A549 (cell line): ENCODE results near the gene PEX11B. TPM values are rescaled to one million over a fixed set of nuclear protein-coding genes. Genes with fewer than 3 reads are reported as not detected.
A peak's percentile ranks its signal among the peaks of the same experiment; 100 is the strongest.

Experiments
- ATAC-seq, 2 experiments: fragments of 200-7000 bp in 1 of 2; fragments of >200 bp in 1 of 2; cut with Nextera tagmentation in 1 of 2; cut with Tn5 transposase in 1 of 2; 3 replicates each; pipeline versions ENCODE4 v1.8.0 to v1.9.1; 2018 to 2020; ENCODE audit warnings: mild to moderate bottlenecking in 1 of 2, moderate library complexity in 1 of 2
- CTCF ChIA-PET: fragments of 300-600 bp; sonication (Branson Sonifier 250); formaldehyde crosslinking; extraction: SDS; loops from one replicate; lab custom pipeline; 2021; ENCODE audit warnings: antibody characterized with exemption, inconsistent platforms; lab: Yijun Ruan, JAX
- POLR2A ChIA-PET: fragments of 350-600 bp; formaldehyde crosslinking; extraction: SDS; loops from one replicate; lab custom pipeline; 2021; ENCODE audit warnings: antibody characterized with exemption, inconsistent platforms; lab: Yijun Ruan, JAX
- DNase-seq, 2 experiments: peaks; one replicate each; pipeline versions ENCODE4 v3.0.0 to v3.0.0-alpha.2; 2011 to 2016; ENCODE audit warnings: low read depth in 1 of 2, low spot score in 1 of 2
- FAIRE-seq: peaks from 2 replicates; lab custom pipeline; 2011; peaks lifted over from hg19 to GRCh38; lab: Jason Lieb, UNC
- H3K27ac ChIP-seq, 2 experiments: fragments of >200 bp; sonication (Bioruptor Twin); formaldehyde crosslinking; 3 replicates each; pipeline ENCODE4 v1.5.1; 2016 to 2017
- H3K4me1 ChIP-seq: fragments of >200 bp; sonication (Bioruptor Twin); formaldehyde crosslinking; 3 replicates; pipeline ENCODE4 v1.6.1; 2016
- H3K4me2 ChIP-seq: fragments of >200 bp; sonication (Bioruptor Twin); formaldehyde crosslinking; 3 replicates; pipeline ENCODE4 v1.6.1; 2016
- H3K4me3 ChIP-seq: fragments of >200 bp; sonication (Bioruptor Twin); formaldehyde crosslinking; 3 replicates; pipeline ENCODE4 v1.5.1; 2016
- H3K9me3 ChIP-seq: fragments of >200 bp; sonication (Bioruptor Twin); formaldehyde crosslinking; 3 replicates; pipeline ENCODE4 v1.6.1; 2016
- CBX2 ChIP-seq: fragments of 200-600 bp; sonication (generic); IDR thresholded peaks from 2 replicates; pipeline ENCODE4 v1.6.1; 2016; ENCODE audit warnings: low read depth, mild to moderate bottlenecking, borderline replicate concordance
- CBX8 ChIP-seq: fragments of 200-600 bp; sonication (generic); IDR thresholded peaks from 2 replicates; pipeline ENCODE4 v1.6.1; 2016
- CHD2 ChIP-seq: fragments of 150-350 bp; IDR thresholded peaks from 2 replicates; pipeline ENCODE4 v1.6.1; 2014; ENCODE audit warnings: low read length; ENCODE audit not compliant: partially characterized antibody
- ESRRA ChIP-seq: fragments of 150-350 bp; IDR thresholded peaks from 2 replicates; pipeline ENCODE4 v1.6.1; 2014; ENCODE audit warnings: mild to moderate bottlenecking, low read length, borderline replicate concordance
- FOSB ChIP-seq: fragments of 250-450 bp; sonication (Bioruptor Pico); IDR thresholded peaks from 2 replicates; pipeline ENCODE4 v1.5.0; 2020; ENCODE audit warnings: mild to moderate bottlenecking, moderate library complexity
- HEYL ChIP-seq: fragments of 250-450 bp; sonication (Bioruptor Pico); IDR thresholded peaks from 2 replicates; pipeline ENCODE4 v1.8.0; 2021; ENCODE audit warnings: mild to moderate bottlenecking, moderate library complexity
- HOXA7 ChIP-seq: fragments of 250-450 bp; sonication (Bioruptor Pico); IDR thresholded peaks from 2 replicates; pipeline ENCODE4 v1.5.0; 2020; ENCODE audit warnings: mild to moderate bottlenecking, moderate library complexity
- JUN ChIP-seq, 2 experiments: fragments of >200 bp; sonication (Bioruptor Twin); formaldehyde crosslinking; IDR thresholded peaks; 2 replicates in 1 of 2; 3 replicates in 1 of 2; pipeline ENCODE4 v1.6.1; 2016 to 2017
- MAFK ChIP-seq: fragments of 450-650 bp; IDR thresholded peaks from 2 replicates; pipeline ENCODE4 v1.6.1; 2014; ENCODE audit not compliant: partially characterized antibody
- MAZ ChIP-seq: fragments of 150-350 bp; IDR thresholded peaks from 2 replicates; pipeline ENCODE4 v1.6.1; 2014; ENCODE audit warnings: antibody characterized with exemption, low read depth, low read length, borderline replicate concordance
- NPAS2 ChIP-seq: fragments of 250-450 bp; sonication (Bioruptor Pico); IDR thresholded peaks from 2 replicates; pipeline ENCODE4 v1.8.0; 2022; ENCODE audit warnings: mild to moderate bottlenecking, moderate library complexity, borderline replicate concordance
- NR3C1 ChIP-seq: fragments of >200 bp; sonication (Bioruptor Twin); formaldehyde crosslinking; IDR thresholded peaks from 3 replicates; pipeline ENCODE4 v1.6.1; 2017
- POLR2A ChIP-seq: IDR thresholded peaks from 2 replicates; pipeline ENCODE4 v1.6.1; 2012; ENCODE audit warnings: mild to moderate bottlenecking, low read length
- SMC3 ChIP-seq: fragments of >200 bp; sonication (Bioruptor Twin); formaldehyde crosslinking; IDR thresholded peaks from 3 replicates; pipeline ENCODE4 v1.6.1; 2018; ENCODE audit warnings: inconsistent platforms
- ZSCAN20 ChIP-seq: fragments of 250-450 bp; sonication (Bioruptor Pico); IDR thresholded peaks from 2 replicates; pipeline ENCODE4 v1.8.0; 2022; ENCODE audit warnings: mild to moderate bottlenecking, moderate library complexity
- WGBS: methylation state at CpG from one replicate; pipeline ENCODE4 v1.1.6; 2017; ENCODE audit errors: missing lambda C conversion rate; 5-methylcytosine and 5-hydroxymethylcytosine counted together
- polyA plus RNA-seq, 4 experiments: library from polyadenylated mRNA; depleted of rRNA in 3 of 4; stranded (reverse); fragments of >200 nt; fragmentation: RNase III in 1 of 4; extraction: RNeasy Plus Mini Kit Qiagen cat#74134 plus additional on column Dnase treatment in 1 of 4; gene quantifications; 2 replicates in 3 of 4; 3 replicates in 1 of 4; pipeline ENCODE4 v1.2.3, GENCODE V29; 2011 to 2017
- TF ChIP-seq, protein P1 (sequence below): fragments of 450-650 bp; IDR thresholded peaks from 2 replicates; pipeline ENCODE4 v1.6.1; 2014; ENCODE audit warnings: antibody characterized with exemption
- TF ChIP-seq, protein P2 (sequence below): IDR thresholded peaks from 2 replicates; pipeline ENCODE4 v1.6.1; 2012
- TF ChIP-seq, protein P3 (sequence below): IDR thresholded peaks from 2 replicates; pipeline ENCODE4 v1.6.1; 2012
- TF ChIP-seq, protein P4 (sequence below): fragments of 150-350 bp; IDR thresholded peaks from 2 replicates; pipeline ENCODE4 v1.6.1; 2014; ENCODE audit warnings: low read depth, mild to moderate bottlenecking, low read length

PEX11B gene
- polyA plus RNA-seq, 2 of the 4 experiments (the other 2 are of a cell fraction) = 13.9 to 40.6 TPM

GRCh38 chr1:145965119-145965744 is 46.7 kb upstream of the PEX11B start:
- no peak for DNase-seq
- Histone ChIP-seq H3K4me3 (peak overlapping the region; percentile 55), H3K4me1 (peaks cover 33% of the 10 kb centered on the region), H3K4me2 (peak overlapping the region; percentile 92), H3K9me3 (peaks cover 10% of the 10 kb centered on the region; the same call in 2 of the 3 replicates), H3K27ac (peak overlapping the region; percentile 78 to 87)
- ATAC-seq = no peak
- ChIA-PET CTCF (interaction anchor here (0.8 to 9.1 kb wide), 8 partner anchors 14 to 73 kb away, joined by 3 to 110 read pairs (median 4); partner anchors contain the start of gene ITGA10), POLR2A (interaction anchor here (0.6 to 3.1 kb wide), 8 partner anchors 8 to 684 kb away, joined by 3 to 39 read pairs (median 6); partner anchors contain the start of genes PIAS3 and RBM8A)
- no peak for FAIRE-seq
- TF ChIP-seq MAFK (no peak), SMC3 (no peak), CHD2 (no peak), NPAS2 (no peak), MAZ (no peak), CBX8 (no peak), CBX2 (no peak), ESRRA (no peak), HOXA7 (CRISPR knock-in tag) (no peak), ZSCAN20 (CRISPR knock-in tag) (no peak), FOSB (CRISPR knock-in tag) (no peak)
- TF ChIP-seq, protein P1, sequence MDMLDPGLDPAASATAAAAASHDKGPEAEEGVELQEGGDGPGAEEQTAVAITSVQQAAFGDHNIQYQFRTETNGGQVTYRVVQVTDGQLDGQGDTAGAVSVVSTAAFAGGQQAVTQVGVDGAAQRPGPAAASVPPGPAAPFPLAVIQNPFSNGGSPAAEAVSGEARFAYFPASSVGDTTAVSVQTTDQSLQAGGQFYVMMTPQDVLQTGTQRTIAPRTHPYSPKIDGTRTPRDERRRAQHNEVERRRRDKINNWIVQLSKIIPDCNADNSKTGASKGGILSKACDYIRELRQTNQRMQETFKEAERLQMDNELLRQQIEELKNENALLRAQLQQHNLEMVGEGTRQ = no peak
- TF ChIP-seq, protein P2, sequence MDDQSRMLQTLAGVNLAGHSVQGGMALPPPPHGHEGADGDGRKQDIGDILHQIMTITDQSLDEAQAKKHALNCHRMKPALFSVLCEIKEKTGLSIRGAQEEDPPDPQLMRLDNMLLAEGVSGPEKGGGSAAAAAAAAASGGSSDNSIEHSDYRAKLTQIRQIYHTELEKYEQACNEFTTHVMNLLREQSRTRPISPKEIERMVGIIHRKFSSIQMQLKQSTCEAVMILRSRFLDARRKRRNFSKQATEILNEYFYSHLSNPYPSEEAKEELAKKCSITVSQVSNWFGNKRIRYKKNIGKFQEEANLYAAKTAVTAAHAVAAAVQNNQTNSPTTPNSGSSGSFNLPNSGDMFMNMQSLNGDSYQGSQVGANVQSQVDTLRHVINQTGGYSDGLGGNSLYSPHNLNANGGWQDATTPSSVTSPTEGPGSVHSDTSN = no peak
- 22% methylated on average over 5 of the region's 5 CpGs for WGBS

- Histone ChIP-seq H3K27ac (peak within 1 kb of the TSS; percentile 78 to 87), H3K4me1 (peaks cover 39% of the 10 kb centered on the region), H3K4me3 (peak within 1 kb of the TSS; percentile 55), H3K4me2 (peak within 1 kb of the TSS; percentile 92), H3K9me3 (peaks cover 10% of the 10 kb centered on the region; the same call in 2 of the 3 replicates)
- ATAC-seq = peak; percentile 84 to 92
- ChIA-PET CTCF (interaction anchor here (0.8 to 9.1 kb wide), 9 partner anchors 15 to 73 kb away, joined by 3 to 110 read pairs (median 4); partner anchors contain the start of genes ITGA10 and RBM8A), POLR2A (interaction anchor here (0.6 to 3.1 kb wide), 10 partner anchors 9 to 105 kb away, joined by 3 to 39 read pairs (median 4); partner anchors contain the start of genes PIAS3 and RBM8A)
- no peak for FAIRE-seq
- DNase-seq = peak; percentile 93 to 95
- TF ChIP-seq, protein P3, sequence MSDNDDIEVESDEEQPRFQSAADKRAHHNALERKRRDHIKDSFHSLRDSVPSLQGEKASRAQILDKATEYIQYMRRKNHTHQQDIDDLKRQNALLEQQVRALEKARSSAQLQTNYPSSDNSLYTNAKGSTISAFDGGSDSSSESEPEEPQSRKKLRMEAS = peak; percentile 67
- TF ChIP-seq JUN (IDR thresholded peaks at IDR 0.05) (peak in 1 of 2 experiments; percentile 59; a peak in 1 of 5 replicates), NR3C1 (no peak), HEYL (CRISPR knock-in tag) (no peak), NPAS2 (no peak), POLR2A (peak; percentile 79)
- TF ChIP-seq, protein P4, sequence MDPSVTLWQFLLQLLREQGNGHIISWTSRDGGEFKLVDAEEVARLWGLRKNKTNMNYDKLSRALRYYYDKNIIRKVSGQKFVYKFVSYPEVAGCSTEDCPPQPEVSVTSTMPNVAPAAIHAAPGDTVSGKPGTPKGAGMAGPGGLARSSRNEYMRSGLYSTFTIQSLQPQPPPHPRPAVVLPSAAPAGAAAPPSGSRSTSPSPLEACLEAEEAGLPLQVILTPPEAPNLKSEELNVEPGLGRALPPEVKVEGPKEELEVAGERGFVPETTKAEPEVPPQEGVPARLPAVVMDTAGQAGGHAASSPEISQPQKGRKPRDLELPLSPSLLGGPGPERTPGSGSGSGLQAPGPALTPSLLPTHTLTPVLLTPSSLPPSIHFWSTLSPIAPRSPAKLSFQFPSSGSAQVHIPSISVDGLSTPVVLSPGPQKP = no peak
- WGBS = 6% methylated on average over 30 of the region's 37 CpGs
Measured at GRCh38 chr1:145964328-145965118, 46.0 kb upstream of the PEX11B start, which contains the start of the genes ANKRD34A and POLR3GL. Gene ANKRD34A (minus strand): TSS chr1:145964575. CDS start chr1:145961759, 2,816 bp downstream. Gene POLR3GL (plus strand): TSS chr1:145964690. CDS start chr1:145974866, 10,176 bp downstream.
